Measurements from ENCODE around the gene PHEX. TPM values are rescaled to one million over a fixed set of nuclear protein-coding genes. Genes with fewer than 3 reads are reported as not detected.

PHEX gene
- total RNA-seq, 1 donor from 2014 or later: 0.34 TPM

GRCh38 chrX:22039541-22039940, 7.4 kb downstream of the PHEX start:
- intact Hi-C loops (cut with micrococcal nuclease): no loop called here

GRCh38 chrX:22040184-22040583, 8.1 kb downstream of the PHEX start:
- intact Hi-C loops (cut with micrococcal nuclease): no loop called here

GRCh38 chrX:22041907-22042530, 9.9 kb downstream of the PHEX start:
- intact Hi-C loops (cut with micrococcal nuclease): no loop called here

- intact Hi-C loops (cut with micrococcal nuclease): no loop called here
Observed at GRCh38 chrX:22043872-22044271, 11.7 kb downstream of the PHEX start.

GRCh38 chrX:22047468-22047867, 15.3 kb downstream of the PHEX start:
- intact Hi-C loops (cut with micrococcal nuclease): no loop called here

GRCh38 chrX:22053481-22053880, 21.4 kb downstream of the PHEX start:
- intact Hi-C loops (cut with micrococcal nuclease): no loop called here

- intact Hi-C loops (cut with micrococcal nuclease): no loop called here
Observed at GRCh38 chrX:22056235-22056634, 24.1 kb downstream of the PHEX start.

- intact Hi-C loops (cut with micrococcal nuclease): no loop called here
Observed at GRCh38 chrX:22057667-22058066, 25.5 kb downstream of the PHEX start.

- intact Hi-C loops (cut with micrococcal nuclease): loop anchor here (5.0 kb wide), 1 partner anchor 72 kb away; no protein-coding TSS in a partner anchor
Observed at GRCh38 chrX:22059775-22060174, 27.6 kb downstream of the PHEX start.

GRCh38 chrX:22060415-22061280, 28.5 kb downstream of the PHEX start:
- intact Hi-C loops (cut with micrococcal nuclease): loop anchor here (5.0 kb wide), 1 partner anchor 73 kb away; no protein-coding TSS in a partner anchor

- intact Hi-C loops (cut with micrococcal nuclease): loop anchor here (5.0 kb wide), 1 partner anchor 76 kb away; no protein-coding TSS in a partner anchor
Observed at GRCh38 chrX:22063284-22063683, 31.2 kb downstream of the PHEX start.

GRCh38 chrX:22069586-22069985, 37.5 kb downstream of the PHEX start:
- intact Hi-C loops (cut with micrococcal nuclease): no loop called here

- intact Hi-C loops (cut with micrococcal nuclease): no loop called here
Observed at GRCh38 chrX:22073928-22074327, 41.8 kb downstream of the PHEX start.

- intact Hi-C loops (cut with micrococcal nuclease): no loop called here
Observed at GRCh38 chrX:22078117-22078516, 46.0 kb downstream of the PHEX start.

GRCh38 chrX:22081475-22082092, 49.5 kb downstream of the PHEX start:
- intact Hi-C loops (cut with micrococcal nuclease): loop anchor here (1.0 kb wide), 1 partner anchor 96 kb away; no protein-coding TSS in a partner anchor

GRCh38 chrX:22086003-22086402, 53.9 kb downstream of the PHEX start:
- intact Hi-C loops (cut with micrococcal nuclease): no loop called here

- intact Hi-C loops (cut with micrococcal nuclease): no loop called here
Observed at GRCh38 chrX:22087011-22087557, 55.0 kb downstream of the PHEX start.

- intact Hi-C loops (cut with micrococcal nuclease): no loop called here
Observed at GRCh38 chrX:22088326-22088725, 56.2 kb downstream of the PHEX start.

- intact Hi-C loops (cut with micrococcal nuclease): no loop called here
Observed at GRCh38 chrX:22090181-22090580, 58.1 kb downstream of the PHEX start.

- intact Hi-C loops (cut with micrococcal nuclease): no loop called here
Observed at GRCh38 chrX:22093550-22093949, 61.4 kb downstream of the PHEX start.

- intact Hi-C loops (cut with micrococcal nuclease): no loop called here
Observed at GRCh38 chrX:22095286-22095685, 63.2 kb downstream of the PHEX start.

- intact Hi-C loops (cut with micrococcal nuclease): no loop called here
Observed at GRCh38 chrX:22095856-22096255, 63.7 kb downstream of the PHEX start.
